ENCODE data around the gene TMEM127.
A peak's percentile ranks its signal among the peaks of the same experiment; 100 is the strongest.
"Not testable (repeated sequence)": the region's sequence is repeated elsewhere in the genome, so short reads cannot be mapped to it uniquely, and the experiment has no call there.

Gene TMEM127

GRCh38 chr2:96240341-96241038, 25.3 kb downstream of the TMEM127 start:
- H3K36me3 Mint-ChIP-seq (ENCODE audit: low read depth): peaks cover 3% of the 10 kb centered on the region
- H3K4me1 Mint-ChIP-seq: peaks cover 36% of the 10 kb centered on the region
- H3K27ac Mint-ChIP-seq: peak overlapping the region; percentile 93
- H3K4me3 Mint-ChIP-seq: no peak overlapping the region
- DNase-seq (no peak), ATAC-seq (no peak)
- no peaks in the 10 kb centered on the region for H3K27me3 Mint-ChIP-seq
- no peaks in the 10 kb centered on the region for H3K9me3 Mint-ChIP-seq

GRCh38 chr2:96239745-96240264, 26.0 kb downstream of the TMEM127 start:
- ATAC-seq (no peak), DNase-seq (no peak)
- H3K4me1 Mint-ChIP-seq: peaks cover 32% of the 10 kb centered on the region
- H3K36me3 Mint-ChIP-seq (ENCODE audit: low read depth): peaks cover 2% of the 10 kb centered on the region
- H3K27me3 Mint-ChIP-seq: no peaks in the 10 kb centered on the region
- no peak overlapping the region for H3K4me3 Mint-ChIP-seq
- H3K9me3 Mint-ChIP-seq: no peaks in the 10 kb centered on the region
- no peak overlapping the region for H3K27ac Mint-ChIP-seq

DNA sequence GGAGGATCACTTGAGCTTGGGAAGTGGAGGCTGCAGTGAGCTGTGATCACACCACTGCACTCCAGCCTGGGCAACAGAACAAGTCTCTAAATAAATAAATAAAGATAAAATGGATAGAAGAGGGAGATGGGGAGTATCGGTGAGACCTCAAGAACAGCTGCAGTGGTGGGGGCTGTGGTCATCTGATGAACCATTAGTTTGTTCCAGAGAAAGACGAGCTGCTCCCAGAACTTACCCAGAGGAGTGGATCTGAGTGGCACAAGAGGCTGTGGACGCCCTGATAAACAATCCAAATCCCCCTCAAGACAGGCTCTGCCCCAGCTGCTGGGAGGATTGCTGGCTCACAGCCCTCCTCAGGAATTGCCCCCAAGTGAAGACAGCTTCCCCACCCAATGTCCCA, 26.7 kb downstream of the TMEM127 start:
- ATAC-seq (no peak), DNase-seq (no peak)
- no peak overlapping the region for H3K27ac Mint-ChIP-seq
- H3K9me3 Mint-ChIP-seq: no peaks in the 10 kb centered on the region
- no peaks in the 10 kb centered on the region for H3K27me3 Mint-ChIP-seq
- no peaks in the 10 kb centered on the region for H3K36me3 Mint-ChIP-seq (ENCODE audit: low read depth)
- peaks cover 27% of the 10 kb centered on the region for H3K4me1 Mint-ChIP-seq
- no peak overlapping the region for H3K4me3 Mint-ChIP-seq

- Mint-ChIP-seq H3K27ac (no peak overlapping the region), H3K27me3 (no peaks in the 10 kb centered on the region), H3K4me3 (no peak overlapping the region), H3K36me3 (ENCODE audit: low read depth) (no peaks in the 10 kb centered on the region), H3K9me3 (no peaks in the 10 kb centered on the region), H3K4me1 (peaks cover 29% of the 10 kb centered on the region)
- no peak for DNase-seq
- ATAC-seq: no peak
Measured at GRCh38 chr2:96238266-96238665, 27.5 kb downstream of the TMEM127 start.

DNA sequence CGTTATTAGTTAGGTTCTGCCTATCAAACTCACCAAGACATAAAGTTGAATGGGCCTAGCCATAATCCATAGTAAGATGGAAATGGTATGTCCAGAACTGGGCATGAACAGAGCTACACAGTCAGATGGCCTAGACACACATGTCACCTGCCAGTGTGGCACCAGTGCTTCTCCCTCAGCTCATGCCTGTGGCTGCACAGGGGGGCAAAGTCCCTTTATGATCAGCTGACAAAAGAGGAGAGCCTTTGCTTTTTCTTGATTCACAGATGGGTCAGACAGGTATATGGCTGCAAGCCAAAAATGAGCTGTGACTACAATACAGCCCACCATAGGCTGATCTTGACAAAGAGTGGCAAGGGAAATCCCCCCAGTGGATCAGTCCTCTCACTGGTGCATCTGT, 28.9 kb downstream of the TMEM127 start:
- ATAC-seq: no peak
- H3K36me3 Mint-ChIP-seq (ENCODE audit: low read depth): no peaks in the 10 kb centered on the region
- H3K9me3 Mint-ChIP-seq: no peaks in the 10 kb centered on the region
- no peak overlapping the region for H3K4me3 Mint-ChIP-seq
- DNase-seq: no peak
- no peaks in the 10 kb centered on the region for H3K27me3 Mint-ChIP-seq
- peaks cover 16% of the 10 kb centered on the region for H3K4me1 Mint-ChIP-seq
- H3K27ac Mint-ChIP-seq: no peak overlapping the region

DNA sequence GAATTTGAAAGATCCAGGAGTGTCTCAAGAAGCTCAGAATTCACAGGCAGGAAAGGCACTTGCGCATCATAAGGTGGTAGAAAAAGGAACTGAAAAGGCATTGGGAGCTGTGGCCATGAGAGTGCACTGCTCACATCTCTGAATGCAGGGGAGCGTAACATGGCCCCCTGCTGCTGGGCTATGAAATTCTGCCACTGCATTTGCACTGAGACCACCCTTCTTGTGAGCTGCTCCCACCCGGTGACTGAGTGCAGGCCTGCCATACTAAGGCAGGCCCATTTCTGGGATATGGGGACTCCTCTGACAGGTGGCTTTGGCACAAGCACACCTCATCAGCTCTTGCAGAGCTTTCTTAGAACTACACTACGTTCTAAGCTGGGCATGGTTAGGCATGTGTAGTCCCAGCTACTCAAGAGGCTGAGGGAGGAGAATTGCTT, 31.9 kb downstream of the TMEM127 start:
- ATAC-seq (no peak), DNase-seq (no peak)
- Mint-ChIP-seq H3K27ac (no peak overlapping the region), H3K9me3 (no peaks in the 10 kb centered on the region), H3K36me3 (ENCODE audit: low read depth) (no peaks in the 10 kb centered on the region), H3K4me1 (peaks cover 2% of the 10 kb centered on the region), H3K4me3 (no peak overlapping the region), H3K27me3 (no peaks in the 10 kb centered on the region)

DNA sequence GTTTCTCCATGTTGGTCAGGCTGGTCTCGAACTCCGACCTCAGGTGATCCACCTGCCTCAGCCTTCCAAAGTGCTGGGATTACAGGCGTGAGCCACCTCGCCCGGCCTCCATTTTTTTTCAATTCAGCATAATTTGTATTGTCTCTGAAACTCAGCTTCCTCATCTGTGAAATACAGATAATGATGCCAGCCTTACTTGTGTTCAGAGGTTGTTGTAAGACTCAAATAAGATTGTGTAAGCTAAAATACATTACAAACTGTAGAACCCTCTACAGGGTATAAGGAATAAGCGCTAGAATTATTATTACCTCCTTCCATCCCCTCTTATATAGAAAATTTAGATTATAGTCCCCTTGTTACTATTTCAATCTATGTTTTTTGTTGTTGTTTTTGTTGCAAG, 32.4 kb downstream of the TMEM127 start:
- H3K9me3 Mint-ChIP-seq: no peaks in the 10 kb centered on the region
- H3K4me3 Mint-ChIP-seq: no peak overlapping the region
- no peaks in the 10 kb centered on the region for H3K27me3 Mint-ChIP-seq
- no peak overlapping the region for H3K27ac Mint-ChIP-seq
- no peak for DNase-seq
- H3K4me1 Mint-ChIP-seq: peaks cover 2% of the 10 kb centered on the region
- no peak for ATAC-seq
- no peaks in the 10 kb centered on the region for H3K36me3 Mint-ChIP-seq (ENCODE audit: low read depth)

- Mint-ChIP-seq H3K4me3 (no peak overlapping the region), H3K36me3 (ENCODE audit: low read depth) (no peaks in the 10 kb centered on the region), H3K27me3 (no peaks in the 10 kb centered on the region), H3K27ac (no peak overlapping the region), H3K9me3 (no peaks in the 10 kb centered on the region), H3K4me1 (peaks cover 2% of the 10 kb centered on the region)
- ATAC-seq (no peak), DNase-seq (no peak)
Measured at GRCh38 chr2:96231316-96231715, 34.5 kb downstream of the TMEM127 start.

- Mint-ChIP-seq H3K27ac (peak overlapping the region; percentile 39), H3K36me3 (ENCODE audit: low read depth) (no peaks in the 10 kb centered on the region), H3K4me1 (peaks cover 9% of the 10 kb centered on the region), H3K27me3 (no peaks in the 10 kb centered on the region), H3K9me3 (no peaks in the 10 kb centered on the region), H3K4me3 (no peak overlapping the region)
- no peak for DNase-seq
- ATAC-seq: peak; percentile 24
Measured at GRCh38 chr2:96225016-96225533, 40.7 kb downstream of the TMEM127 start.

DNA sequence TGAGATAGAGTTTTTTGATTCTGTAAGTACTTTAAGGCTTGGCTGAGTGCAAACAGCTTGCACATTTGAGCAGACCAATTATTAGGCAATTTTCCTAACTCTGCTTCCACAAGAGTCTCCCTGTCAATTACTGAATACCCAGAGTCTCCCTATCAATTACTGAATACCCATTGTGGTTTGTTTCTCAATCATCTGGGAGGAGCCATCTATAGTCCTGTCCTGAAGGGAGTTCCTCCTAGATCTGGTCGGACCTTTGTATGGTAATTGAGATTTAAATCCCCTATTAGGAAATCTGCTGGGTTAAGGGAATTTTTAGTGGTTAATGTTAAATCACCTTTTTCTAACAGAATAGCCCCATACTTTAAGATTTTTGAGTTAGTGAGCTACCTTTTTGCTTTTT, 44.7 kb downstream of the TMEM127 start:
- not testable (repeated sequence) for H3K27me3 Mint-ChIP-seq; H3K4me1 Mint-ChIP-seq; H3K9me3 Mint-ChIP-seq; H3K27ac Mint-ChIP-seq; ATAC-seq; H3K36me3 Mint-ChIP-seq (ENCODE audit: low read depth); H3K4me3 Mint-ChIP-seq; DNase-seq

DNA sequence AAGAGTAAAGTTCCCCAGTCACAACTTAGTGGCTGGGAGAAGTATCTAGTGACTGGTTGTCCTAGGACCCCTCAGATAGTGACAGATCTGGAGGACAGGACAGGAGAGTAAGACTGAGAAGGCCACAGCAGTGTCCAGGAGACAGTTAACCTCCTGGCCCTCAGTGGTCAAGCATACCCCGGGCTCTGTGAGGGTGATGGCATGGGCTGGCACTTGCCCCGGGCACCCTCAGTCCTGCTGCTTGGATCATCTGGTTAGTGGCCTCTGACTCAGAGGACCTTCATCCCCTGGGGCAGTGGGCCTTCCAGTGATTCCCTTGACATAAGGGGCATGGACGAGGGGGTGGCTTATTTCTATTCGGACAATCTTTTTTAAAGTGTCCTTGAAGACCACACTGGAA, 45.8 kb downstream of the TMEM127 start:
- not testable (repeated sequence) for H3K27ac Mint-ChIP-seq

DNA sequence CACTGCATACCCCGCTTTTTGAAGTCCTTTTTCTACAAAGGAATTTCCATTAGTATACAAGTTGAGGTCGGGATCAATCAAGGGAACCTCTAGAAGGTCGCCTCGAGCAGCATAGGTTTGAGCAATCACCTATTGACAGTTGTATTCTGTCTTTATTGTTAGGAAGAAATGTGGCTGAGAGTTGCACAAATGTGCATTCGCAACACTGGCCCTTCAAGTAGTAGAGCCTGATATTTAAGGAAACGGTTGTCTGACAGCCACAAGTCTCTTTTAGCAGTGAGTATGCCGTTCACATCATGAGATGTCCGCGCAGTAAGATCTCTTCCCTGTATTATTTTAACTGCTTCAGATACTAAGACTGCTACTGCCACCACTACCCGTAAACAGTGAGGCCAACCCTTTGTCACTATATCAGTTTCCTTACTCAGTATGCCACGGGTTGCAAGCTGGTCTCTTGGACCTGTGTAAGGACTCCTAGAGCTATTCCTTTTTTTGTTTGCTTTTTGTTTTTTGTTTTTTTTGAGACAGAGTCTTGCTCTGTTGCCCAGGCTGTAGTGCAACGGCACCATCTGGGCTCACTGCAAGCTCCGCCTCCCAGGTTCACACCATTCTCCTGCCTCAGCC, 47.2 kb downstream of the TMEM127 start:
- Mint-ChIP-seq H3K4me3 (no peak overlapping the region), H3K36me3 (ENCODE audit: low read depth) (no peaks in the 10 kb centered on the region), H3K4me1 (no peaks in the 10 kb centered on the region), H3K27ac (no peak overlapping the region), H3K27me3 (no peaks in the 10 kb centered on the region), H3K9me3 (no peaks in the 10 kb centered on the region)
- DNase-seq (no peak), ATAC-seq (no peak)

More for the DNA sequence above, 45.8 kb downstream of the TMEM127 start:
- not testable (repeated sequence) for H3K36me3 Mint-ChIP-seq (ENCODE audit: low read depth); ATAC-seq; H3K27me3 Mint-ChIP-seq; H3K4me1 Mint-ChIP-seq; H3K4me3 Mint-ChIP-seq; DNase-seq; H3K9me3 Mint-ChIP-seq

DNA sequence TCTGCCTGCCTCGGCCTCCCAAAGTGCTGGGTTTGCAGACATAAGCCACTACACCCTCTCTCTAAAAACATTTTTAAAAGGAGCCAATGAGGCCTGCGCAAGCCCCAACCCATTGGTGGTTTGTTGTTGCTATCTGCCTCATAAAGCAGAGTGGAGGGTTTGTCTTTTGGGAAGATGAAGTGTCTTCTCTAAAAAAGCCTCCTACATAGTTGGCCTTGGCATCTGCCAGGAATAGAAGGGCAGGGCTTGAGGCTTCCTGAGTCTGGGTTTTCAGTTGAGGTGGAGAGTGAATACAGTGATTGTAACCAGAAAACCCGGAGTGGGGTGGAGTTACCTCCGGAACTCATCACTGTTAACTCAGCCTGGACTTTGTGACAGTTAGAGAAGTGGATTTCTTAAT, 51.2 kb downstream of the TMEM127 start:
- H3K27me3 Mint-ChIP-seq: no peaks in the 10 kb centered on the region
- no peak overlapping the region for H3K27ac Mint-ChIP-seq
- no peak overlapping the region for H3K4me3 Mint-ChIP-seq
- ATAC-seq (no peak), DNase-seq (no peak)
- H3K9me3 Mint-ChIP-seq: no peaks in the 10 kb centered on the region
- no peaks in the 10 kb centered on the region for H3K36me3 Mint-ChIP-seq (ENCODE audit: low read depth)
- peaks cover 3% of the 10 kb centered on the region for H3K4me1 Mint-ChIP-seq

GRCh38 chr2:96213379-96213778, 52.4 kb downstream of the TMEM127 start:
- no peaks in the 10 kb centered on the region for H3K9me3 Mint-ChIP-seq
- H3K27ac Mint-ChIP-seq: no peak overlapping the region
- DNase-seq (no peak), ATAC-seq (no peak)
- no peaks in the 10 kb centered on the region for H3K36me3 Mint-ChIP-seq (ENCODE audit: low read depth)
- no peak overlapping the region for H3K4me3 Mint-ChIP-seq
- no peaks in the 10 kb centered on the region for H3K27me3 Mint-ChIP-seq
- H3K4me1 Mint-ChIP-seq: peaks cover 6% of the 10 kb centered on the region

DNA sequence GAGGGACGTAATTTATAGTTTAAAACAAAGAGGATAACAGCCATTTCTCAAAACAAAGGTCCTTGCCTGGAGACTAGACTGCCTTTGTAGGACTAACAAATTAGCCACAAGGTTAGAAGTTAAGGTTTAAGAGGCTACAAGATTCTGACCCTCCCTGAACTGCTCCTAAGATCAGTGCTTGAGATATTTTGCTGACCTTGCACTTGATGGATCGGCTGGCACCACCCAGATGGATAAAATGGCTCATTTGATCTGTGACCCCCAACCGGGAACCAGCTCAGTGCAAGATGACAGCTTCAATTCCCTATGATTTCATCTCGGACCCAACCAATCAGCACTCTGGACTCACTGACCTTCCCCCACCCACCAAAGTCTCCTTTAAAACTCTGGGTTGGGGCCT, 53.5 kb downstream of the TMEM127 start:
- H3K27me3 Mint-ChIP-seq: no peaks in the 10 kb centered on the region
- ATAC-seq: no peak
- DNase-seq: no peak
- no peak overlapping the region for H3K27ac Mint-ChIP-seq
- no peaks in the 10 kb centered on the region for H3K9me3 Mint-ChIP-seq
- peaks cover 12% of the 10 kb centered on the region for H3K4me1 Mint-ChIP-seq
- H3K36me3 Mint-ChIP-seq (ENCODE audit: low read depth): peaks cover 6% of the 10 kb centered on the region
- no peak overlapping the region for H3K4me3 Mint-ChIP-seq
